Esophagus mucosa (tissue), 1 donor: ENCODE data around the gene FEM1C. TPM values are rescaled to one million over a fixed set of nuclear protein-coding genes. Genes with fewer than 3 reads are reported as not detected.

Experiments
- ATAC-seq: fragments of 200-7000 bp; cut with Tn5 transposase; one replicate; pipeline ENCODE4 v1.9.1; 2020
- total RNA-seq: library from RNA; stranded (reverse); gene quantifications from one replicate; pipeline ENCODE4 v1.2.4, GENCODE V29; 2023
- donor health status: DM: yes; HTN: yes; CAD: no.

Gene FEM1C
- total RNA-seq, 1 donor from 2014 or later = 9.0 TPM

DNA sequence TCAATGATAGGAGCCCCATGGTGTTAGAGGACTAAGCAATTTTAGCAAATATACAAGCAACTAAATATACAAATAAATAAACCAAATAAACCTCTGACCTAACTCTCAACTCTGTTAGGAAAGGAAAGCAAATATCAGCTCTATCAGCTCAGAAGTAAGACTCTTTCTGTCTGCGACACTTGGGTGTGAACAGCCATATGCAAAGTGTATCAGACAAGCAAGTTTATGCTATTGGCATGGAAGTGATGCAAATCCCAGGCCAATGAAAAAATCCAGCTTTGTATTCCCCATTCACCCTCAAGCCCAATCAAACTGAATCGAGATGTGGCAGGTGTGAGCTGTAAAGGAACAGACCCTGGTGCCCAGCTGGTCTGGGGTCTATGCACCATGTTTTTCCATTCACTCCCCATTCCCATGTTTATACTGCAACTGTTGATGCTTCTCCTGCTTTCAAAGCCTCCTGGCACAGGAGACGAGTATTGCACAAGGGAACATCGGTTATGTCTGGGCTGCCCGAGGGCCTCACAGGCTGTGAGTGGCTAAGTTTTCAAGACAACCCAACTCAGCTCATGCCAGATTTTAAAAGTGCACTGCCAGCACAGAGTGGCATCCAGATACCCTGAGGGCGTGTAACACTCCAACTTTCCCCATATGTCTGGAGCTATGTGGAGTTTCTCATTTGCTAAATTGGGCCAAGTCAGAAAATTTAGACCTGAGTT, 73.1 kb downstream of the FEM1C start:
- peak; percentile 53 for ATAC-seq

GRCh38 chr5:115470921-115471320, 73.7 kb downstream of the FEM1C start:
- no peak for ATAC-seq

Other genes starting within 250 kb of the FEM1C start
- 3.3 TPM for gene CCDC112, start 248.1 kb downstream of the FEM1C start, total RNA-seq
- 1.2 TPM for gene TICAM2, start 57.7 kb upstream of the FEM1C start, total RNA-seq
- 47.2 TPM for gene TMED7, start 81.3 kb upstream of the FEM1C start, total RNA-seq